K562 (cell line): ENCODE results near the gene TLR8. TPM values are rescaled to one million over a fixed set of nuclear protein-coding genes. Genes with fewer than 3 reads are reported as not detected.

Experiments used
- ATAC-seq: fragments of 200-7000 bp; cut with Tn5 transposase; 3 replicates; pipeline ENCODE4 v1.9.1; 2020; ENCODE audit warnings: moderate library complexity
- BruUV-seq: library from RNA; stranded (reverse); fragments of 400-500 nt; replicated peaks from 2 replicates; lab custom pipeline; 2021; lab: Mats Ljungman, UMichigan
- CTCF ChIA-PET: fragments of 300-600 bp; formaldehyde crosslinking; extraction: SDS; loops from one replicate; lab custom pipeline; 2021; ENCODE audit warnings: low intra/inter-chr PET ratio; lab: Yijun Ruan, JAX
- POLR2A ChIA-PET: fragments of 300-600, 350-650 bp; sonication (Branson Sonifier 250); formaldehyde crosslinking; extraction: SDS; loops from one replicate; lab custom pipeline; 2021; ENCODE audit warnings: antibody characterized with exemption, inconsistent platforms; lab: Yijun Ruan, JAX
- DNase-seq, 4 experiments: peaks; one replicate each; pipeline versions ENCODE4 v3.0.0 to v3.0.0-alpha.2; 2011 to 2018; ENCODE audit warnings: low spot score in 3 of 4, mixed read lengths in 3 of 4; ENCODE audit errors: extremely low read depth in 1 of 4
- FAIRE-seq: peaks from 2 replicates; lab custom pipeline; 2011; peaks lifted over from hg19 to GRCh38; lab: Jason Lieb, UNC
- H2AFZ ChIP-seq: 2 replicates; pipeline ENCODE4 v1.6.0; 2011; ENCODE audit warnings: low read depth, low read length, control low read depth, inconsistent platforms
- H3K27ac ChIP-seq: fragments of 200-600 bp; 3 replicates; pipeline ENCODE4 v1.8.0; 2011; ENCODE audit warnings: low read depth, mild to moderate bottlenecking, control low read depth, inconsistent platforms, low read length, moderate library complexity, mixed read lengths; ENCODE audit errors: extremely low read depth
- H3K27me3 ChIP-seq, 2 experiments: fragments of 300-600 bp in 1 of 2; 2 replicates in 1 of 2; 3 replicates in 1 of 2; pipeline versions ENCODE4 v1.6.0 to v1.8.0; 2011; ENCODE audit warnings: inconsistent platforms in 2 of 2, low read length in 2 of 2, mild to moderate bottlenecking in 1 of 2, mixed read lengths in 1 of 2, moderate library complexity in 1 of 2; ENCODE audit not compliant: control insufficient read depth in 2 of 2, insufficient read depth in 2 of 2
- H3K36me3 ChIP-seq: fragments of 300-600 bp; 3 replicates; pipeline ENCODE4 v1.8.0; 2011; ENCODE audit warnings: mild to moderate bottlenecking, low read length, inconsistent platforms; ENCODE audit not compliant: control insufficient read depth, insufficient read depth
- H3K4me1 ChIP-seq, 2 experiments: fragments of 200-600 bp in 1 of 2; replicated peaks in 1 of 2; 2 replicates in 1 of 2; 3 replicates in 1 of 2; pipeline versions ENCODE4 v1.5.1 to v1.8.0; 2011; ENCODE audit warnings: inconsistent platforms in 2 of 2, low read length in 2 of 2, mild to moderate bottlenecking in 1 of 2, mixed read lengths in 1 of 2, moderate library complexity in 1 of 2; ENCODE audit not compliant: control insufficient read depth in 2 of 2, insufficient read depth in 2 of 2
- H3K4me2 ChIP-seq: 2 replicates; pipeline ENCODE4 v1.6.1; 2011; ENCODE audit warnings: low read length, control low read depth, inconsistent platforms, mixed read lengths; ENCODE audit not compliant: insufficient read depth
- H3K4me3 ChIP-seq: fragments of 200-600 bp; sonication (generic), shearing (Covaris generic); 2 replicates; pipeline ENCODE4 v1.5.1; 2016; ENCODE audit warnings: control low read depth, inconsistent platforms
- H3K79me2 ChIP-seq: fragments of 200-600 bp; 3 replicates; pipeline ENCODE4 v1.8.0; 2011; ENCODE audit warnings: low read length, inconsistent platforms; ENCODE audit not compliant: control insufficient read depth, insufficient read depth
- H3K9ac ChIP-seq, 2 experiments: 2 replicates each; pipeline versions ENCODE4 v1.6.0 to v1.6.1; 2011; ENCODE audit warnings: low read depth in 2 of 2, low read length in 2 of 2, control low read depth in 1 of 2, inconsistent platforms in 1 of 2, mild to moderate bottlenecking in 1 of 2, mixed read lengths in 1 of 2; ENCODE audit not compliant: insufficient read depth in 1 of 2
- H3K9me1 ChIP-seq: one replicate; pipeline ENCODE4 v1.6.0; 2011; ENCODE audit warnings: inconsistent platforms, mild to moderate bottlenecking, low read length, moderate library complexity; ENCODE audit not compliant: control insufficient read depth, insufficient read depth
- H3K9me3 ChIP-seq: replicated peaks from 2 replicates; pipeline ENCODE4 v1.5.1; 2011; ENCODE audit warnings: low read depth, low read length, inconsistent platforms; ENCODE audit not compliant: control insufficient read depth, insufficient read depth
- H4K20me1 ChIP-seq: replicated peaks from 2 replicates; pipeline ENCODE4 v1.6.1; 2011; ENCODE audit warnings: low read length, inconsistent platforms, mixed read lengths; ENCODE audit not compliant: control insufficient read depth, insufficient read depth
- ATF3 ChIP-seq, 2 experiments: fragments of 450-650 bp in 1 of 2; sonication (generic) in 1 of 2; formaldehyde crosslinking in 1 of 2; IDR thresholded peaks in 1 of 2; conservative IDR thresholded peaks in 1 of 2; 2 replicates each; pipeline versions ENCODE4 v1.6.1 to v1.8.1; 2016 to 2023; ENCODE audit warnings: mild to moderate bottlenecking in 2 of 2, moderate library complexity in 2 of 2, inconsistent platforms in 1 of 2, missing genetic modification reagents in 1 of 2
- FOSL1 ChIP-seq: fragments of 200-800 bp; sonication (Bioruptor generic); conservative IDR thresholded peaks from 2 replicates; pipeline ENCODE4 v1.6.1; 2016; ENCODE audit warnings: missing genetic modification characterization, missing compliant biosample characterization
- HOMEZ ChIP-seq: fragments of 250-450 bp; sonication (Bioruptor Pico); IDR thresholded peaks from 2 replicates; pipeline ENCODE4 v1.4.0; 2020; ENCODE audit warnings: mild to moderate bottlenecking, moderate library complexity
- KLF13 ChIP-seq: fragments of 450-650 bp; IDR thresholded peaks from 2 replicates; pipeline ENCODE4 v1.6.1; 2016; ENCODE audit warnings: missing genetic modification characterization, low read depth, mild to moderate bottlenecking, missing compliant biosample characterization, moderate library complexity, borderline replicate concordance
- MTA1 ChIP-seq: fragments of 450-650 bp; IDR thresholded peaks from 2 replicates; pipeline ENCODE4 v1.6.1; 2017; ENCODE audit warnings: borderline replicate concordance
- NCOA1 ChIP-seq: fragments of 450-650 bp; IDR thresholded peaks from 2 replicates; pipeline ENCODE4 v1.6.1; 2016; ENCODE audit warnings: low read depth
- NELFE ChIP-seq: IDR thresholded peaks from 2 replicates; pipeline ENCODE4 v1.6.1; 2011; ENCODE audit warnings: mild to moderate bottlenecking; ENCODE audit not compliant: insufficient read depth, insufficient read length
- NUFIP1 ChIP-seq: fragments of 450-650 bp; IDR thresholded peaks from 2 replicates; pipeline ENCODE4 v1.6.1; 2018; ENCODE audit not compliant: partially characterized antibody
- POU5F1 ChIP-seq: fragments of 150-350 bp; IDR thresholded peaks from 2 replicates; pipeline ENCODE4 v1.6.1; 2014; ENCODE audit warnings: borderline replicate concordance, low read length, low read depth, mild to moderate bottlenecking; ENCODE audit not compliant: partially characterized antibody
- SMARCC2 ChIP-seq: fragments of 450-650 bp; IDR thresholded peaks from 2 replicates; pipeline ENCODE4 v1.6.1; 2017; ENCODE audit warnings: antibody characterized with exemption, moderate library complexity, mild to moderate bottlenecking, low read depth
- STAT6 ChIP-seq: sonication (generic); formaldehyde crosslinking; IDR thresholded peaks from 2 replicates; pipeline ENCODE4 v1.8.1; 2023; ENCODE audit warnings: mild to moderate bottlenecking, missing genetic modification reagents
- TAF1 ChIP-seq: IDR thresholded peaks from 2 replicates; pipeline ENCODE4 v1.6.1; 2011; ENCODE audit warnings: mild to moderate bottlenecking, low read length, moderate library complexity; ENCODE audit not compliant: insufficient read depth, control insufficient read depth, severe bottlenecking; ENCODE audit errors: extremely low read depth
- TAF15 ChIP-seq: fragments of 200-400 bp; formaldehyde crosslinking; IDR thresholded peaks from 2 replicates; pipeline ENCODE4 v1.6.1; 2017; ENCODE audit warnings: mild to moderate bottlenecking, low read depth, low read length, moderate library complexity
- ZNF511 ChIP-seq: sonication (generic); formaldehyde crosslinking; IDR thresholded peaks from 2 replicates; pipeline ENCODE4 v1.8.0; 2022; ENCODE audit warnings: mild to moderate bottlenecking, missing genetic modification reagents
- ZNF77 ChIP-seq: fragments of 250-450 bp; sonication (Bioruptor Pico); IDR thresholded peaks from 2 replicates; pipeline ENCODE4 v1.5.0; 2020
- WGBS: fragments of 100-300 bp; shearing (Covaris generic); methylation state at CpG from one replicate; pipeline ENCODE4 v1.1.6; 2016; ENCODE audit warnings: low coverage, mixed read lengths; ENCODE audit not compliant: insufficient coverage; ENCODE audit errors: missing lambda C conversion rate; 5-methylcytosine and 5-hydroxymethylcytosine counted together
- in situ Hi-C: fragments of 300-500 bp; cut with MboI; formaldehyde crosslinking; loops from 4 replicates; pipeline ENCODE4 v1.15.0; 2018; ENCODE audit warnings: inconsistent platforms, mixed read lengths
- intact Hi-C: fragments of 100-400 bp; cut with micrococcal nuclease; formaldehyde crosslinking; loops from 2 replicates; pipeline ENCODE4 v1.14.2; 2022
- polyA plus RNA-seq, 8 experiments: library from polyadenylated mRNA; depleted of rRNA in 4 of 8; stranded (reverse) in 5 of 8; unstranded in 3 of 8; fragments of >200 nt; fragmentation: Nextera tagmentation in 2 of 8; fragmentation: Illumina TruSeq in 1 of 8; extraction: Ambion mirVana in 2 of 8; extraction: Trizol in 1 of 8; gene quantifications; 2 replicates each; pipeline versions ENCODE4 v1.2.1 to v1.2.3, GENCODE V29; 2011 to 2014; ENCODE audit warnings: inconsistent platforms in 1 of 8, missing spikeins in 1 of 8
- total RNA-seq, 7 experiments: library from RNA; depleted of rRNA in 6 of 7; stranded (reverse); fragments of >200 nt in 6 of 7; fragmentation: Illumina TruSeq in 2 of 7; extraction: Trizol in 2 of 7; gene quantifications; 2 replicates each; pipeline versions ENCODE4 v1.2.1 to v1.2.3, GENCODE V29; 2011 to 2021; ENCODE audit warnings: low replicate concordance in 1 of 7

TLR8 gene
- total and polyA plus RNA-seq, 9 of the 15 experiments (the other 6 are each of a cell fraction or from before 2014, with no cell fraction given) = not detected

- no peak overlapping the region for H3K9ac ChIP-seq
- ChIA-PET CTCF (no interaction called here), POLR2A (no interaction called here)
- DNase-seq (peak in 2 of 4 experiments; percentile 6 to 9), FAIRE-seq (no peak), ATAC-seq (peak; percentile 62; the same call in 2 of the 3 replicates)
- no peak overlapping the region for H3K4me2 ChIP-seq
- no peak overlapping the region for H3K27ac ChIP-seq
- no peak overlapping the region for H2AFZ ChIP-seq
- H3K27me3 ChIP-seq = no peaks in the 10 kb centered on the region
- H3K9me3 ChIP-seq = no peaks in the 10 kb centered on the region
- no TSS peak for BruUV-seq
- no peaks in the 10 kb centered on the region for H3K9me1 ChIP-seq
- H3K79me2 ChIP-seq = no peaks in the 10 kb centered on the region
- in situ Hi-C loops = no loop called here
- no peak overlapping the region for H3K4me3 ChIP-seq
- H4K20me1 ChIP-seq = 0 out of 2 replicates have a peak, but pooled peaks cover 2% of the 10 kb centered on the region
- H3K4me1 ChIP-seq = no peaks in the 10 kb centered on the region; a peak in 1 of 5 replicates
- 20% methylated on average over 8 of the region's 10 CpGs for WGBS
- no peaks in the 10 kb centered on the region for H3K36me3 ChIP-seq
- intact Hi-C loops = no loop called here
- TF ChIP-seq TAF1 (no peak), NUFIP1 (no peak), STAT6 (CRISPR knock-in tag) (no peak), MTA1 (no peak), SMARCC2 (no peak), NCOA1 (no peak), KLF13 (no peak), FOSL1 (no peak), ATF3 (IDR thresholded peaks at IDR 0.05) (no peak), ATF3 (CRISPR knock-in tag; conservative IDR thresholded peaks at IDR 0.05) (no peak), POU5F1 (no peak), HOMEZ (no peak), NELFE (no peak), TAF15 (no peak), ZNF77 (CRISPR knock-in tag) (no peak), ZNF511 (CRISPR knock-in tag) (no peak)
Observed at GRCh38 chrX:12910423-12911121, 4.2 kb downstream of the TLR8 start.
